H9 (cell line): Measurements from ENCODE around the gene CENPV. TPM values are rescaled to one million over a fixed set of nuclear protein-coding genes. Genes with fewer than 3 reads are reported as not detected.

ENCODE experiments used
- DNase-seq: peaks from one replicate; pipeline ENCODE4 v3.0.0-alpha.2; 2017
- H2AFZ ChIP-seq: one replicate; pipeline ENCODE4 v1.6.1; 2013; ENCODE audit warnings: mild to moderate bottlenecking, low read length, control low read depth, moderate library complexity
- H2AK5ac ChIP-seq: 2 replicates; pipeline ENCODE4 v1.6.1; 2013; ENCODE audit warnings: low read length, control low read depth, mixed read lengths; ENCODE audit not compliant: insufficient read length
- H2BK120ac ChIP-seq: one replicate; pipeline ENCODE4 v1.6.1; 2013; ENCODE audit warnings: low read depth, mild to moderate bottlenecking, low read length, control low read depth, inconsistent platforms; ENCODE audit not compliant: poor library complexity, severe bottlenecking
- H2BK12ac ChIP-seq: 2 replicates; pipeline ENCODE4 v1.6.1; 2013; ENCODE audit warnings: low read length, control low read depth, mixed read lengths, low read depth; ENCODE audit not compliant: insufficient read length
- H2BK15ac ChIP-seq: 2 replicates; pipeline ENCODE4 v1.6.1; 2013; ENCODE audit warnings: low read depth, low read length, control low read depth
- H2BK20ac ChIP-seq: one replicate; pipeline ENCODE4 v1.6.1; 2013; ENCODE audit warnings: low read depth, mild to moderate bottlenecking, low read length, control low read depth, inconsistent platforms; ENCODE audit not compliant: poor library complexity, severe bottlenecking
- H2BK5ac ChIP-seq: 2 replicates; pipeline ENCODE4 v1.6.1; 2013; ENCODE audit warnings: low read length, control low read depth, mixed read lengths; ENCODE audit not compliant: insufficient read length
- H3K14ac ChIP-seq: 2 replicates; pipeline ENCODE4 v1.6.1; 2013; ENCODE audit warnings: low read length, control low read depth; ENCODE audit not compliant: insufficient read depth
- H3K18ac ChIP-seq: 2 replicates; pipeline ENCODE4 v1.6.1; 2013; ENCODE audit warnings: low read depth, mild to moderate bottlenecking, mixed read lengths, low read length, control low read depth; ENCODE audit not compliant: insufficient read length
- H3K23ac ChIP-seq: 2 replicates; pipeline ENCODE4 v1.6.1; 2013; ENCODE audit warnings: low read length, control low read depth, mixed read lengths, low read depth; ENCODE audit not compliant: insufficient read length
- H3K23me2 ChIP-seq: 2 replicates; pipeline ENCODE4 v1.6.1; 2013; ENCODE audit warnings: low read depth, mild to moderate bottlenecking, mixed read lengths, low read length, control low read depth; ENCODE audit not compliant: insufficient read length, poor library complexity, severe bottlenecking
- H3K27ac ChIP-seq: 2 replicates; pipeline ENCODE4 v1.5.1; 2013; ENCODE audit warnings: low read length, control low read depth, mixed read lengths, low read depth; ENCODE audit not compliant: insufficient read length
- H3K27me3 ChIP-seq: 2 replicates; pipeline ENCODE4 v1.6.1; 2013; ENCODE audit warnings: low read length, control low read depth, inconsistent platforms; ENCODE audit not compliant: insufficient read depth
- H3K4ac ChIP-seq: 2 replicates; pipeline ENCODE4 v1.6.1; 2013; ENCODE audit warnings: low read depth, mild to moderate bottlenecking, control low read depth, inconsistent platforms, low read length, moderate library complexity
- H3K4me1 ChIP-seq: 2 replicates; pipeline ENCODE4 v1.6.1; 2013; ENCODE audit warnings: low read length, control low read depth, inconsistent platforms; ENCODE audit not compliant: insufficient read depth
- H3K4me2 ChIP-seq: 2 replicates; pipeline ENCODE4 v1.6.1; 2013; ENCODE audit warnings: low read length, control low read depth, mixed read lengths; ENCODE audit not compliant: insufficient read length, insufficient read depth
- H3K56ac ChIP-seq: 2 replicates; pipeline ENCODE4 v1.6.1; 2013; ENCODE audit warnings: low read depth, mild to moderate bottlenecking, mixed read lengths, low read length, control low read depth; ENCODE audit not compliant: insufficient read length
- H3K79me1 ChIP-seq: 2 replicates; pipeline ENCODE4 v1.6.1; 2013; ENCODE audit warnings: low read depth, mild to moderate bottlenecking, moderate library complexity, low read length, control low read depth, inconsistent platforms; ENCODE audit not compliant: insufficient read depth, poor library complexity, severe bottlenecking
- H3K79me2 ChIP-seq: 2 replicates; pipeline ENCODE4 v1.6.1; 2013; ENCODE audit warnings: low read length, control low read depth, inconsistent platforms; ENCODE audit not compliant: insufficient read depth
- H3K9ac ChIP-seq: 2 replicates; pipeline ENCODE4 v1.6.1; 2013; ENCODE audit warnings: low read length, control low read depth, mixed read lengths; ENCODE audit not compliant: insufficient read length; ENCODE audit errors: extremely low read depth
- H3K9me3 ChIP-seq: one replicate; pipeline ENCODE4 v1.6.1; 2013; ENCODE audit warnings: low read depth, low read length, inconsistent platforms; ENCODE audit not compliant: control insufficient read depth
- H3T11ph ChIP-seq: one replicate; pipeline ENCODE4 v1.6.1; 2013; ENCODE audit warnings: mild to moderate bottlenecking, low read length, control low read depth, inconsistent platforms
- H4K20me1 ChIP-seq: one replicate; pipeline ENCODE4 v1.6.1; 2013; ENCODE audit not compliant: control insufficient read depth, insufficient read length, insufficient read depth
- H4K5ac ChIP-seq: 2 replicates; pipeline ENCODE4 v1.6.1; 2013; ENCODE audit warnings: low read depth, mild to moderate bottlenecking, mixed read lengths, low read length, control low read depth; ENCODE audit not compliant: insufficient read length
- H4K8ac ChIP-seq: replicated peaks from 2 replicates; pipeline ENCODE4 v1.6.1; 2013; ENCODE audit warnings: low read length, control low read depth, mixed read lengths, low read depth; ENCODE audit not compliant: insufficient read length
- H4K91ac ChIP-seq: 2 replicates; pipeline ENCODE4 v1.6.1; 2013; ENCODE audit warnings: low read depth, mild to moderate bottlenecking, moderate library complexity, mixed read lengths, low read length, control low read depth; ENCODE audit not compliant: insufficient read length
- H3K27ac Mint-ChIP-seq, 3 experiments: 2 replicates in 2 of 3; 3 replicates in 1 of 3; pipeline ENCODE4 v1.8.0; 2020 to 2021; ENCODE audit warnings: mixed read lengths in 3 of 3, mild to moderate bottlenecking in 1 of 3, moderate library complexity in 1 of 3
- H3K27me3 Mint-ChIP-seq: 2 replicates; pipeline ENCODE4 v1.8.0; 2021; ENCODE audit warnings: low read depth, mild to moderate bottlenecking, moderate library complexity, mixed read lengths
- H3K36me3 Mint-ChIP-seq, 3 experiments: 2 replicates in 2 of 3; 3 replicates in 1 of 3; pipeline ENCODE4 v1.8.0; 2020 to 2021; ENCODE audit warnings: low read depth in 3 of 3, mixed read lengths in 3 of 3; ENCODE audit not compliant: insufficient read depth in 1 of 3
- H3K4me1 Mint-ChIP-seq, 2 experiments: 2 replicates each; pipeline ENCODE4 v1.8.0; 2020; ENCODE audit warnings: mixed read lengths in 2 of 2
- H3K4me3 Mint-ChIP-seq, 2 experiments: 2 replicates in 1 of 2; 3 replicates in 1 of 2; pipeline ENCODE4 v1.8.0; 2020 to 2021; ENCODE audit warnings: mild to moderate bottlenecking in 2 of 2, mixed read lengths in 2 of 2, moderate library complexity in 1 of 2
- H3K9me3 Mint-ChIP-seq, 2 experiments: 2 replicates in 1 of 2; 3 replicates in 1 of 2; pipeline ENCODE4 v1.8.0; 2020; ENCODE audit warnings: mild to moderate bottlenecking in 2 of 2, mixed read lengths in 2 of 2, moderate library complexity in 1 of 2
- WGBS: extraction: QIAGEN DNeasy Blood & Tissue Kit; methylation state at CpG from one replicate; pipeline ENCODE4 v1.1.7; 2013; ENCODE audit warnings: missing lambda C conversion rate, low lambda C conversion rate, mixed read lengths; ENCODE audit not compliant: insufficient read length; ENCODE audit errors: extremely low coverage; 5-methylcytosine and 5-hydroxymethylcytosine counted together
- total RNA-seq: library from RNA; stranded (reverse); gene quantifications from 2 replicates; pipeline ENCODE4 v1.2.1, GENCODE V29; 2021
- TF ChIP-seq, protein P1 (sequence below): fragments of 200-600 bp; sonication (generic); conservative IDR thresholded peaks from 3 replicates; pipeline ENCODE4 v1.8.0; 2021; ENCODE audit warnings: antibody characterized with exemption, mild to moderate bottlenecking

The CENPV gene
- total RNA-seq, 1 experiment from 2014 or later: 200 TPM

DNA sequence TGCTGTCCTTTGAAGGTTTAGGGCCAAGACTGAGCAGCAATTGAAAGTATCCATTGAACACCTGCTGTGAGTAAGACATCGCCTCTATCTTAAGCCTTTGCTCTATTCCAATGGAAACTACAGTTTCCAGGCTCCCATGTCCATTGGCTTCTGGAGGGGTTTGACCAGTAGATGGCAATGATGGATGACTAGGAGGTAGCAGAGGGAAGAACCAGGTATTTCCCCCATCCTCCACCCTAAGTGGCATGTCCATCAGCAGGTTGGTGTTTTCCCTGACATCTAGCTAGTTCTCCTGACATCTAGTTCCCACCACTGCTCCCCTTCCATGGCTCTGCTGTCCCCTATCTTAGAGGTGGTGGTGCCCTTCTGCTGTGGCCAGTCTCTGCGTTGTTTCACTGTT is 58.7 kb downstream of the CENPV start:
- Histone ChIP-seq H3K4ac (no peak overlapping the region), H3K79me1 (no peaks in the 10 kb centered on the region), H3K9ac (no peak overlapping the region), H3K4me2 (no peak overlapping the region), H3K9me3 (no peaks in the 10 kb centered on the region), H2BK5ac (no peak overlapping the region), H3K27ac (no peak overlapping the region), H4K8ac (no peak overlapping the region), H4K5ac (no peak overlapping the region), H3K56ac (no peak overlapping the region), H3K27me3 (no peaks in the 10 kb centered on the region), H4K20me1 (no peaks in the 10 kb centered on the region), H4K91ac (no peak overlapping the region), H2AFZ (no peak overlapping the region), H3T11ph (no peak overlapping the region), H3K23me2 (no peaks in the 10 kb centered on the region), H2BK15ac (no peak overlapping the region), H3K18ac (no peak overlapping the region), H3K14ac (no peak overlapping the region), H2BK12ac (no peak overlapping the region), H2BK120ac (no peak overlapping the region), H2AK5ac (no peak overlapping the region), H3K79me2 (no peaks in the 10 kb centered on the region), H2BK20ac (no peak overlapping the region), H3K23ac (no peak overlapping the region), H3K4me1 (no peaks in the 10 kb centered on the region)
- Mint-ChIP-seq H3K27ac (peak overlapping the region in 1 of 3 experiments; percentile 48; a peak in 1 of 7 replicates), H3K27me3 (no peaks in the 10 kb centered on the region), H3K4me1 (peaks cover 10 to 12% of the 10 kb centered on the region in 2 experiments), H3K9me3 (no peaks in the 10 kb centered on the region), H3K4me3 (no peak overlapping the region), H3K36me3 (no peaks in the 10 kb centered on the region; a peak in 5 of 7 replicates)
- DNase-seq: no peak
- WGBS: no CpG with 5 or more reads among the region's 2 CpGs
- TF ChIP-seq, protein P1, sequence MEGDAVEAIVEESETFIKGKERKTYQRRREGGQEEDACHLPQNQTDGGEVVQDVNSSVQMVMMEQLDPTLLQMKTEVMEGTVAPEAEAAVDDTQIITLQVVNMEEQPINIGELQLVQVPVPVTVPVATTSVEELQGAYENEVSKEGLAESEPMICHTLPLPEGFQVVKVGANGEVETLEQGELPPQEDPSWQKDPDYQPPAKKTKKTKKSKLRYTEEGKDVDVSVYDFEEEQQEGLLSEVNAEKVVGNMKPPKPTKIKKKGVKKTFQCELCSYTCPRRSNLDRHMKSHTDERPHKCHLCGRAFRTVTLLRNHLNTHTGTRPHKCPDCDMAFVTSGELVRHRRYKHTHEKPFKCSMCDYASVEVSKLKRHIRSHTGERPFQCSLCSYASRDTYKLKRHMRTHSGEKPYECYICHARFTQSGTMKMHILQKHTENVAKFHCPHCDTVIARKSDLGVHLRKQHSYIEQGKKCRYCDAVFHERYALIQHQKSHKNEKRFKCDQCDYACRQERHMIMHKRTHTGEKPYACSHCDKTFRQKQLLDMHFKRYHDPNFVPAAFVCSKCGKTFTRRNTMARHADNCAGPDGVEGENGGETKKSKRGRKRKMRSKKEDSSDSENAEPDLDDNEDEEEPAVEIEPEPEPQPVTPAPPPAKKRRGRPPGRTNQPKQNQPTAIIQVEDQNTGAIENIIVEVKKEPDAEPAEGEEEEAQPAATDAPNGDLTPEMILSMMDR: no peak
